ENCODE results near the gene FMO2. TPM values are rescaled to one million over a fixed set of nuclear protein-coding genes. Genes with fewer than 3 reads are reported as not detected.

FMO2 gene
- polyA plus RNA-seq, 2 donors: 50.5 to 95.4 TPM

DNA sequence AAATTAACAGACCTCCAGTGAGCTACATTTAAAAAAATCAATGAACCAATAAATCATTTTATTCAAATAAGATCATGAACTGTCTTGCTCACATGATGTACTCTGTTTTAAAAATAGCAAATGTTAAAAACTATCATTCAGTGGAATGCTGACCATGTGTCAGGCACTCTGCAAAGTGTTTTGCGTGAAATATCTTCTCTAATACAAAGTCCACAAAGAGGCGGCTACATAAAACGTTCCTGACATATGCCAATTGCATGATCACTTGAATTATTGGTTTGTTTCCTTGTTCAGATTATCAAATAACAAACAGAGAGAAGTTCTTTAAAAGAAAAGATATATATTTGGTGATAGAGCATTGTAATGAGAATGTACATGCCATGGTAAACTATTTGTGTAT is 10.7 kb downstream of the FMO2 start:
- Histone ChIP-seq H3K36me3 (ENCODE audit: control insufficient read depth in 2 of 2, insufficient read depth in 2 of 2, low read length in 1 of 2) (peaks cover 0 to 5% of the 10 kb centered on the region in 2 donors), H3K27ac (ENCODE audit: low read depth in 2 of 2, low read length in 1 of 2) (no peak overlapping the region), H3K27me3 (ENCODE audit: control insufficient read depth in 1 of 2, insufficient read depth in 2 of 2, low read length in 2 of 2) (no peaks in the 10 kb centered on the region), H3K4me3 (ENCODE audit: low read depth in 1 of 2, low read length in 2 of 2) (no peak overlapping the region), H3K9me3 (ENCODE audit: control insufficient read depth in 2 of 2, insufficient read depth in 1 of 2, low read depth in 1 of 2, low read length in 1 of 2) (no peaks in the 10 kb centered on the region), H3K4me1 (ENCODE audit: control insufficient read depth in 2 of 2, insufficient read depth in 2 of 2, low read length in 1 of 2) (peaks cover 0 to 2% of the 10 kb centered on the region in 2 donors)
- 39 to 68% methylated on average over 3 of the region's 3 CpGs for WGBS, 2 donors

DNA sequence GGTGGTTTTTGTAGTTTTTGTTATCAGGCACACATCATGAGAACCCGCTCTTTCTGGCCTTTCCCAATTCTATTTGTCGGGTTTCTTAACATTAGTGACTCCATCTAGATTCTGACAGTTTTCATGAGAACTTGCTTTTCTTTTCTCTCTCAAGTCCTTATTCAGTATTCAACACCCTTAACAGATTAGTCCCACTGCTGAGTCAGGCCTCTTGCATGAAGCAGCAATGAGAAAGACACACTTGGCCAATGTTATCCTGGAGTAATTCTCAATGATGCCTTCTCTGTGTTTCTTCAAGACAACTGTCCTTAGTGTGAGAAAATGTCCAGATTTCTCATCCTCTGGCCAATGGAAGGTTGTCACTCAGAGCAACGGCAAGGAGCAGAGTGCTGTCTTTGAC is 11.3 kb downstream of the FMO2 start:
- peaks cover 0 to 2% of the 10 kb centered on the region in 2 donors for H3K4me1 ChIP-seq (ENCODE audit: control insufficient read depth in 2 of 2, insufficient read depth in 2 of 2, low read length in 1 of 2)
- WGBS, 2 donors: 92% methylated on average over 3 of the region's 3 CpGs
- no peaks in the 10 kb centered on the region for H3K9me3 ChIP-seq (ENCODE audit: control insufficient read depth in 2 of 2, insufficient read depth in 1 of 2, low read depth in 1 of 2, low read length in 1 of 2)
- no peaks in the 10 kb centered on the region for H3K27me3 ChIP-seq (ENCODE audit: control insufficient read depth in 1 of 2, insufficient read depth in 2 of 2, low read length in 2 of 2)
- no peak overlapping the region for H3K27ac ChIP-seq (ENCODE audit: low read depth in 2 of 2, low read length in 1 of 2)
- H3K4me3 ChIP-seq (ENCODE audit: low read depth in 1 of 2, low read length in 2 of 2): no peak overlapping the region
- H3K36me3 ChIP-seq (ENCODE audit: control insufficient read depth in 2 of 2, insufficient read depth in 2 of 2, low read length in 1 of 2): peaks cover 0 to 5% of the 10 kb centered on the region in 2 donors

DNA sequence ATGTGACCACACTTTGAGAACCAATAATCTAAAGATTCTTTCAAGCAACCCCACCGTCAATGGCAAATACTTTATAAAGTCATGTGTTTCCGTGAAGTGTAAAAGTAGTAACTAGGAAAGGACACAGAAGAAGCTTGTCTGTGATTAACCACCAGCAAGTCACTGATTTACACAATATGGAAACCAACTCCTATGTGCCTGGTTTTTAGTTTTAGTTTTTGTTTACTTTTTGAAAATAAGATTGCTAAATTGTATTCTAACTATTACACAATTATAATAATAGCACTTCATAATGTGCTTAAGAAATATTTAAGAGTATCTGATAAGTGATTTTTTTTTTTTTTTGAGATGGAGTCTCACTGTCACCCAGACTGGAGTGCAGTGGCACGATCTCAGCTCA is 13.0 kb downstream of the FMO2 start:
- no peak overlapping the region for H3K27ac ChIP-seq (ENCODE audit: low read depth in 2 of 2, low read length in 1 of 2)
- H3K36me3 ChIP-seq (ENCODE audit: control insufficient read depth in 2 of 2, insufficient read depth in 2 of 2, low read length in 1 of 2): peaks cover 0 to 5% of the 10 kb centered on the region in 2 donors
- H3K4me1 ChIP-seq (ENCODE audit: control insufficient read depth in 2 of 2, insufficient read depth in 2 of 2, low read length in 1 of 2): peaks cover 0 to 2% of the 10 kb centered on the region in 2 donors
- H3K27me3 ChIP-seq (ENCODE audit: control insufficient read depth in 1 of 2, insufficient read depth in 2 of 2, low read length in 2 of 2): no peaks in the 10 kb centered on the region
- no peak overlapping the region for H3K4me3 ChIP-seq (ENCODE audit: low read depth in 1 of 2, low read length in 2 of 2)
- H3K9me3 ChIP-seq (ENCODE audit: control insufficient read depth in 2 of 2, insufficient read depth in 1 of 2, low read depth in 1 of 2, low read length in 1 of 2): no peaks in the 10 kb centered on the region
- WGBS, 2 donors: 95 to 96% methylated on average over 3 of the region's 3 CpGs

DNA sequence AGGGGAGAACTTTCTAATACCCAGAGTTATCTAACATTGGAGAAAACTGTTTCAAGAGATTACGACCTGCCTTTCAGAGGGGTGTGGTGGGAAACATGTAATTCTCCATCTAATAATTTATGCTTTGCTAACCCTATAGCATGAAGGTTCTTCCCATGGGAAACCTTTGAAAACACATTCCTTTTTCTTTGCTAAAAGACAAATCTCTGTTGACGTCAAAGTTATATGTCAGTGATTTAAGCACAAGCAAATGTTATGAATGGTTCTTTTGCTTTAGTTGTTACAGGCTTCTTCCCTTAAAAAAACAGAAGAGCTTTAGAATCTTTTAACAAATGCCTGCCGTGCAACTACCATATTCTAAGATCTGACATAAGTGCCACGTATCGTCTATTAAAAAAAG is 19.2 kb downstream of the FMO2 start:
- Histone ChIP-seq H3K9me3 (ENCODE audit: control insufficient read depth in 2 of 2, insufficient read depth in 1 of 2, low read depth in 1 of 2, low read length in 1 of 2) (no peaks in the 10 kb centered on the region), H3K36me3 (ENCODE audit: control insufficient read depth in 2 of 2, insufficient read depth in 2 of 2, low read length in 1 of 2) (peaks cover 0 to 2% of the 10 kb centered on the region in 2 donors), H3K27ac (ENCODE audit: low read depth in 2 of 2, low read length in 1 of 2) (no peak overlapping the region), H3K4me3 (ENCODE audit: low read depth in 1 of 2, low read length in 2 of 2) (no peak overlapping the region), H3K27me3 (ENCODE audit: control insufficient read depth in 1 of 2, insufficient read depth in 2 of 2, low read length in 2 of 2) (no peaks in the 10 kb centered on the region), H3K4me1 (ENCODE audit: control insufficient read depth in 2 of 2, insufficient read depth in 2 of 2, low read length in 1 of 2) (no peaks in the 10 kb centered on the region)
- 89 to 93% methylated on average over 5 of the region's 5 CpGs for WGBS, 2 donors

DNA sequence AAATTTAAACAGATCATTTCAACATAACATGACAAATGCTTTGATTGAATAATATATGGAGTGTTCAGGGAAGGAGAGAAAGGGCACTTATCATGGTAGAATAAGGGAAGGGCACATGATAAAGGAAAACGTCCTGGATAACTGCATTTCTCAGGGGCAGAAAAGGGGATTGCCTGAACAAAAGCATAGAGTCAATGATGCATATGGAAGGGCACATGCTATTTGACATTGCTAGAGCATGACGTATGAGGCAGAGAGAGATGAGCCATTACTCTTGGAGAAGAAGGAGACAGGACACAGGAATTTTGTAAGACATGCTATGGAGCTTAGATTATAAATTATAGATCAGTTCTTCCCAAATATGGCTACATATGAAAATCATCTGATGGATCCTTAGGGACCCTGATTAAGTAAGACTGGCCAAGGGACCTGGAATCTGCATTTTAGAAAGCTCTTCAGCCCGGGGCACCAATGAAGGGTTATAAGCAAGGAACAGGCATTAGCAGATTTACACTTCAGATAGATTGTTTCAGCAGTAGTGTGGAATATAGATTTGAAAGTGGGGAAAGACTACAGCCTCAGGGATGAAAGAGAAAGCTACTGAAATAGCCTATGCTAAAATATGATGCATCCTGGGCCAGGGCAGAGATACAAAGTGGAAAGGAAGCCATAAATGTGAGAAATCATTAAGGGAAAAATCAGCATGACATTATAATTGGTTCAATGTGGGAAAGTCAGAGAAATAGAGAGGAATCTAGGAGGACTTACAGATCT is 21.3 kb downstream of the FMO2 start:
- H3K27ac ChIP-seq (ENCODE audit: low read depth in 2 of 2, low read length in 1 of 2): no peak overlapping the region
- 71 to 74% methylated on average over 3 of the region's 3 CpGs for WGBS, 2 donors
- H3K4me3 ChIP-seq (ENCODE audit: low read depth in 1 of 2, low read length in 2 of 2): no peak overlapping the region
- H3K9me3 ChIP-seq (ENCODE audit: control insufficient read depth in 2 of 2, insufficient read depth in 1 of 2, low read depth in 1 of 2, low read length in 1 of 2): no peaks in the 10 kb centered on the region
- H3K36me3 ChIP-seq (ENCODE audit: control insufficient read depth in 2 of 2, insufficient read depth in 2 of 2, low read length in 1 of 2): no peaks in the 10 kb centered on the region
- H3K4me1 ChIP-seq (ENCODE audit: control insufficient read depth in 2 of 2, insufficient read depth in 2 of 2, low read length in 1 of 2): no peaks in the 10 kb centered on the region
- H3K27me3 ChIP-seq (ENCODE audit: control insufficient read depth in 1 of 2, insufficient read depth in 2 of 2, low read length in 2 of 2): no peaks in the 10 kb centered on the region

DNA sequence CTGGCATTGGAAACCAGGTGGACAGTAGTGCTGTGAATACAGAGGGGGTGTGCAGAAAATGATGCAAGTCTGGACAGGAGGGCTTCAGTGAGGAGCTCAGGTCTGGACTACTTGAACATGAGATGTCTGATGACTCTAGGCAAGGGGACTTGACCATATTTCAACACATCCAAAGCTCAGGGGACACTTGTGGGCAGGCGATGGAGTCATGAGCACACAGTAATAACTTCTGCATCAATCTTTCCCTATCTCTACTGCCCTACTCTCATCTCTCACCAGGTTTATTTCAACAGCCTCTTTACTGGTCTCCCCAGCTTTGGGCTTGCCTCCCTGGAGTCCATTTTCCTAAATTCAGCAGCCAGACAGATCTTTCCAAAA is 21.9 kb downstream of the FMO2 start:
- no peaks in the 10 kb centered on the region for H3K4me1 ChIP-seq (ENCODE audit: control insufficient read depth in 2 of 2, insufficient read depth in 2 of 2, low read length in 1 of 2)
- H3K27ac ChIP-seq (ENCODE audit: low read depth in 2 of 2, low read length in 1 of 2): no peak overlapping the region
- no peaks in the 10 kb centered on the region for H3K36me3 ChIP-seq (ENCODE audit: control insufficient read depth in 2 of 2, insufficient read depth in 2 of 2, low read length in 1 of 2)
- no peaks in the 10 kb centered on the region for H3K27me3 ChIP-seq (ENCODE audit: control insufficient read depth in 1 of 2, insufficient read depth in 2 of 2, low read length in 2 of 2)
- 88 to 91% methylated on average over 1 of the region's 1 CpG for WGBS, 2 donors
- no peak overlapping the region for H3K4me3 ChIP-seq (ENCODE audit: low read depth in 1 of 2, low read length in 2 of 2)
- H3K9me3 ChIP-seq (ENCODE audit: control insufficient read depth in 2 of 2, insufficient read depth in 1 of 2, low read depth in 1 of 2, low read length in 1 of 2): no peaks in the 10 kb centered on the region

- H3K36me3 ChIP-seq (ENCODE audit: control insufficient read depth in 2 of 2, insufficient read depth in 2 of 2, low read length in 1 of 2): no peaks in the 10 kb centered on the region
- H3K27ac ChIP-seq (ENCODE audit: low read depth in 2 of 2, low read length in 1 of 2): no peak overlapping the region
- no peaks in the 10 kb centered on the region for H3K27me3 ChIP-seq (ENCODE audit: control insufficient read depth in 1 of 2, insufficient read depth in 2 of 2, low read length in 2 of 2)
- H3K4me1 ChIP-seq (ENCODE audit: control insufficient read depth in 2 of 2, insufficient read depth in 2 of 2, low read length in 1 of 2): no peaks in the 10 kb centered on the region
- H3K9me3 ChIP-seq (ENCODE audit: control insufficient read depth in 2 of 2, insufficient read depth in 1 of 2, low read depth in 1 of 2, low read length in 1 of 2): no peaks in the 10 kb centered on the region
- H3K4me3 ChIP-seq (ENCODE audit: low read depth in 1 of 2, low read length in 2 of 2): no peak overlapping the region
- WGBS, 2 donors: 89 to 93% methylated on average over 2 of the region's 2 CpGs
Observed at GRCh38 chr1:171207377-171207776, 22.3 kb downstream of the FMO2 start.

DNA sequence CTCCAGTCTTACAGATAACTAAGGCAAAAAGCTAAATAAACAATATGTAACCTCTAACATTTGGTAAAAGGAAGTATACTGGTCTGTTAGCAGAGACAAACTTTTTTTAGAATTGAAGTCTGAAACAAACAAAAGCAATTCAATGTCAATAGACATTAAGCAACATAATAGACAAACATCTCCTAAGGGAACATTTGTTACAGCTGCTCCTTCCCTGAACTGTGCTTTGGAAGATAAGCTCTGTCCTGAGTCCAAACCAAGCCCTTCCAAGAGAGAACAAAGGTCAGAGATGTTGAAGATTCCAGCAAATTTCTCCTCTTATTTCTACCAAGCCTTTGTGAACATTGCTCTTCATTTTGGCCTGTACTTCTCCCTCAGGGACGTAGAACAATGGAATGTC is 25.3 kb downstream of the FMO2 start:
- H3K36me3 ChIP-seq (ENCODE audit: control insufficient read depth in 2 of 2, insufficient read depth in 2 of 2, low read length in 1 of 2): no peaks in the 10 kb centered on the region
- H3K4me3 ChIP-seq (ENCODE audit: low read depth in 1 of 2, low read length in 2 of 2): no peak overlapping the region
- H3K27me3 ChIP-seq (ENCODE audit: control insufficient read depth in 1 of 2, insufficient read depth in 2 of 2, low read length in 2 of 2): no peaks in the 10 kb centered on the region
- H3K9me3 ChIP-seq (ENCODE audit: control insufficient read depth in 2 of 2, insufficient read depth in 1 of 2, low read depth in 1 of 2, low read length in 1 of 2): no peaks in the 10 kb centered on the region
- 37 to 42% methylated on average over 1 of the region's 1 CpG for WGBS, 2 donors
- no peaks in the 10 kb centered on the region for H3K4me1 ChIP-seq (ENCODE audit: control insufficient read depth in 2 of 2, insufficient read depth in 2 of 2, low read length in 1 of 2)
- no peak overlapping the region for H3K27ac ChIP-seq (ENCODE audit: low read depth in 2 of 2, low read length in 1 of 2)

- Histone ChIP-seq H3K4me1 (ENCODE audit: control insufficient read depth in 2 of 2, insufficient read depth in 2 of 2, low read length in 1 of 2) (no peaks in the 10 kb centered on the region), H3K27ac (ENCODE audit: low read depth in 2 of 2, low read length in 1 of 2) (no peak overlapping the region), H3K27me3 (ENCODE audit: control insufficient read depth in 1 of 2, insufficient read depth in 2 of 2, low read length in 2 of 2) (no peaks in the 10 kb centered on the region), H3K36me3 (ENCODE audit: control insufficient read depth in 2 of 2, insufficient read depth in 2 of 2, low read length in 1 of 2) (no peaks in the 10 kb centered on the region), H3K4me3 (ENCODE audit: low read depth in 1 of 2, low read length in 2 of 2) (no peak overlapping the region), H3K9me3 (ENCODE audit: control insufficient read depth in 2 of 2, insufficient read depth in 1 of 2, low read depth in 1 of 2, low read length in 1 of 2) (no peaks in the 10 kb centered on the region)
- 75 to 76% methylated on average over 3 of the region's 3 CpGs for WGBS, 2 donors
Observed at GRCh38 chr1:171212607-171213351, 27.7 kb downstream of the FMO2 start.
